Measurements from ENCODE around the gene GNAI1.

Gene GNAI1

DNA sequence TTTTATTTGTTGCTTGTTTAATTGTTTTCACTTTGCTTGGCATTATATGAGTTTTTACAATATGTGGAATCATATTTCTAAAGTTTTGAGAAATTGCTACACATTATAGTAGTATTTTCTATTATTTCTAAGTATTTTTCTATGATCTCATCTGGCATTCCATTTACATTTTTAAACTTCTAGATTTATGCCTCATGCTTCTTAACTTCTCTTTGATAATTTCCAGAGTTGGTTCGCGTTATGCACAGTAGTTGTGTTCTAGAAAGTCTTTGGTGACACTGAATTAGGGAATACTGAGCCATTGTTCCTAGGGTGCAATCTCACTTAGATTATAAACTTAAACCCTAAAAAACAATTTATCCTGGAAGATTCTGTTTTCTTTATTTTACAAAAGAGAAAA lies 129.2 kb downstream of the GNAI1 start:
- H3K4me3 ChIP-seq (ENCODE audit: low read depth, low read length): no peak overlapping the region
- TF ChIP-seq, protein P1, sequence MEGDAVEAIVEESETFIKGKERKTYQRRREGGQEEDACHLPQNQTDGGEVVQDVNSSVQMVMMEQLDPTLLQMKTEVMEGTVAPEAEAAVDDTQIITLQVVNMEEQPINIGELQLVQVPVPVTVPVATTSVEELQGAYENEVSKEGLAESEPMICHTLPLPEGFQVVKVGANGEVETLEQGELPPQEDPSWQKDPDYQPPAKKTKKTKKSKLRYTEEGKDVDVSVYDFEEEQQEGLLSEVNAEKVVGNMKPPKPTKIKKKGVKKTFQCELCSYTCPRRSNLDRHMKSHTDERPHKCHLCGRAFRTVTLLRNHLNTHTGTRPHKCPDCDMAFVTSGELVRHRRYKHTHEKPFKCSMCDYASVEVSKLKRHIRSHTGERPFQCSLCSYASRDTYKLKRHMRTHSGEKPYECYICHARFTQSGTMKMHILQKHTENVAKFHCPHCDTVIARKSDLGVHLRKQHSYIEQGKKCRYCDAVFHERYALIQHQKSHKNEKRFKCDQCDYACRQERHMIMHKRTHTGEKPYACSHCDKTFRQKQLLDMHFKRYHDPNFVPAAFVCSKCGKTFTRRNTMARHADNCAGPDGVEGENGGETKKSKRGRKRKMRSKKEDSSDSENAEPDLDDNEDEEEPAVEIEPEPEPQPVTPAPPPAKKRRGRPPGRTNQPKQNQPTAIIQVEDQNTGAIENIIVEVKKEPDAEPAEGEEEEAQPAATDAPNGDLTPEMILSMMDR (IDR thresholded peaks at IDR 0.05; ENCODE audit: low read depth, low read length, missing control alignments): no peak
- no peak for DNase-seq (ENCODE audit: low read depth)

DNA sequence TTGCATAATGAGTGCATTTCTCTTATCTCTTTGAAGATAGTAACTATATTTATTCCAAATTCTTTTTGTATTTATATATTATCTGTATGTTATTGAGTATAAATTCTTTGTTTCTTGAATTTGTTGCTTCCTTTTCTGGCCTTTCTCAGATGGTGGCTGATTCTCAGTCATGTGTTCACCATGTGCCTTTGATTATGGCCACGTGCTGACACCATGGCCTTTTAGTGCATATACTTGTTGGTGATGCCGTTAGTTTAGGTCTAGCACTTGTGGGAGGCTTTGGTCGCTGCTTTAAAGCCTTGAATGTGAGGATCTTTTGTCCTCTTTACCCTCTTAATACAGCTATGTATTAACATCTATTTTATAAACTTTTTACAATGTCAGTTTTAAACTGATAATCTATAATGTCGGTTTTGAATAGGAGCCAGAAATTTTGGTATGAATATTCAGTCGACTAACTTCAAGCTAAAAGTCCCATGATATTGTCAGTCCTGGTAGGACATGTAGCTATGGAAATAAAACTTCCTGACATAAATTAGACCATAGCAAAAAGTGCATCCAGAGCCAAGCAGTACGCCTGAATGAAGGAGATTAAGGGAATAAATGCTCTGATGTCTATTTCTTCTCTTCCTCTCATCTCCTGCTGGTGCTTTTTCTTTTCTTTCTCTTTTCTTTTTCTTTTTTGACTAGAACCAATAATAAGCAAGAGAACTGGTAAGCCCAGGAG lies 130.3 kb downstream of the GNAI1 start:
- TF ChIP-seq, protein P1 (IDR thresholded peaks at IDR 0.05; ENCODE audit: low read depth, low read length, missing control alignments): no peak
- no peak for DNase-seq (ENCODE audit: low read depth)
- H3K4me3 ChIP-seq (ENCODE audit: low read depth, low read length): no peak overlapping the region

- no peak for DNase-seq (ENCODE audit: low read depth)
- H3K4me3 ChIP-seq (ENCODE audit: low read depth, low read length): no peak overlapping the region
- TF ChIP-seq, protein P1 (IDR thresholded peaks at IDR 0.05; ENCODE audit: low read depth, low read length, missing control alignments): no peak
Measured at GRCh38 chr7:80272560-80273239, 138.1 kb downstream of the GNAI1 start.

- TF ChIP-seq, protein P1 (IDR thresholded peaks at IDR 0.05; ENCODE audit: low read depth, low read length, missing control alignments): no peak
- H3K4me3 ChIP-seq (ENCODE audit: low read depth, low read length): no peak overlapping the region
- DNase-seq (ENCODE audit: low read depth): no peak
Measured at GRCh38 chr7:80273327-80273726, 138.7 kb downstream of the GNAI1 start.

DNA sequence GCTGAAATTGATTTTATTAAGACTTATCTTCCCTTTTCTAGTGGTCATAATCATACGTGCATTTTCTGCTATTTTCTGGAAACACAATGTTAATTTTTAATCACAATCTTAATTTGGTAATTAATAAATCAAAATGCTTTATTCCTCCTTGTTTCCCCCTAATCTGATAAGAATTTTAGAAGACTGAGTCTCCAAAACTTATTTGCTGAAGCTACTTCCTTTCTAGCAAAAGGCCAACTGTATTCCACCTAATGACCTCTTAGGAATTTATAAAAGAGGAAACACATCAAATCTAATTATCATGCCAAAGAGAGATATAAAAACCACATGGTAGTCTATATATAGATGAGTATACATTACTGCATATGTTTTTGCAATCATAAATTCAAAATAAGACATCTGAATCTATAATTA lies 140.6 kb downstream of the GNAI1 start:
- TF ChIP-seq, protein P1 (IDR thresholded peaks at IDR 0.05; ENCODE audit: low read depth, low read length, missing control alignments): no peak
- no peak for DNase-seq (ENCODE audit: low read depth)
- no peak overlapping the region for H3K4me3 ChIP-seq (ENCODE audit: low read depth, low read length)
